Caco-2 (cell line): ENCODE measurements around the gene PTGER2. TPM values are rescaled to one million over a fixed set of nuclear protein-coding genes. Genes with fewer than 3 reads are reported as not detected.

Source experiments
- BruUV-seq: library from RNA; stranded (reverse); fragments of 400-500 nt; replicated peaks from 2 replicates; lab custom pipeline; 2021; lab: Mats Ljungman, UMichigan
- CTCF ChIA-PET: fragments of 300-600 bp; sonication (Branson Sonifier 250); formaldehyde crosslinking; loops from one replicate; lab custom pipeline; 2022; ENCODE audit warnings: antibody characterized with exemption; lab: Charles Lee
- POLR2A ChIA-PET: fragments of 300-600 bp; sonication (Branson Sonifier 250); formaldehyde crosslinking; loops from one replicate; lab custom pipeline; 2022; ENCODE audit warnings: antibody characterized with exemption; lab: Charles Lee
- DNase-seq, 2 experiments: peaks; one replicate each; pipeline versions ENCODE4 v3.0.0 to v3.0.0-alpha.2; 2020 to 2022
- H3K27me3 ChIP-seq: replicated peaks from 2 replicates; pipeline ENCODE4 v1.6.0; 2011; ENCODE audit warnings: low read length; ENCODE audit not compliant: control insufficient read depth, insufficient read depth
- H3K36me3 ChIP-seq: 2 replicates; pipeline ENCODE4 v1.5.1; 2011; ENCODE audit warnings: low read length; ENCODE audit not compliant: control insufficient read depth, insufficient read depth
- H3K4me1 ChIP-seq: fragments of 250-450 bp; sonication (Bioruptor Pico); 2 replicates; pipeline ENCODE4 v1.5.1; 2020; ENCODE audit warnings: mild to moderate bottlenecking
- H3K4me3 ChIP-seq: 2 replicates; pipeline ENCODE4 v1.5.1; 2011; ENCODE audit warnings: low read depth, mild to moderate bottlenecking, control low read depth, low read length
- H3K9me3 ChIP-seq: fragments of 250-450 bp; sonication (Bioruptor Pico); 2 replicates; pipeline ENCODE4 v1.5.1; 2020; ENCODE audit warnings: mild to moderate bottlenecking, moderate library complexity
- H3K27ac Mint-ChIP-seq: one replicate; pipeline ENCODE4 v1.8.0; 2022; ENCODE audit warnings: mixed read lengths; ENCODE audit not compliant: unreplicated experiment
- H3K27me3 Mint-ChIP-seq: one replicate; pipeline ENCODE4 v1.8.0; 2022; ENCODE audit warnings: mixed read lengths; ENCODE audit not compliant: insufficient read depth, unreplicated experiment
- H3K36me3 Mint-ChIP-seq: one replicate; pipeline ENCODE4 v1.8.0; 2022; ENCODE audit warnings: mild to moderate bottlenecking, mixed read lengths; ENCODE audit not compliant: insufficient read depth, unreplicated experiment
- H3K4me1 Mint-ChIP-seq: one replicate; pipeline ENCODE4 v1.8.0; 2022; ENCODE audit warnings: low read depth, mixed read lengths; ENCODE audit not compliant: unreplicated experiment
- H3K4me3 Mint-ChIP-seq: one replicate; pipeline ENCODE4 v1.8.0; 2022; ENCODE audit warnings: mild to moderate bottlenecking, moderate library complexity, mixed read lengths; ENCODE audit not compliant: unreplicated experiment
- H3K9me3 Mint-ChIP-seq: one replicate; pipeline ENCODE4 v1.8.0; 2022; ENCODE audit warnings: mixed read lengths; ENCODE audit not compliant: unreplicated experiment
- intact Hi-C: fragments of 100-400 bp; cut with micrococcal nuclease; formaldehyde crosslinking; loops from one replicate; pipeline ENCODE4 v1.10.0; 2022; ENCODE audit not compliant: unreplicated experiment
- total RNA-seq: library from RNA; stranded (reverse); gene quantifications from 2 replicates; pipeline ENCODE4 v1.2.3, GENCODE V29; 2022
- TF ChIP-seq, protein P1 (sequence below), 2 experiments: fragments of 200-600 bp in 1 of 2; IDR thresholded peaks; 1 replicate in 1 of 2; 2 replicates in 1 of 2; pipeline versions ENCODE4 v1.5.1 to v1.8.0; 2011 to 2022; ENCODE audit warnings: antibody characterized with exemption in 1 of 2, control low read depth in 1 of 2, inconsistent platforms in 1 of 2, low read depth in 1 of 2, low read length in 1 of 2, mild to moderate bottlenecking in 1 of 2, moderate library complexity in 1 of 2; ENCODE audit not compliant: insufficient read depth in 1 of 2, severe bottlenecking in 1 of 2, unreplicated experiment in 1 of 2

The PTGER2 gene
- total RNA-seq, 1 experiment from 2014 or later, result 0.27 TPM

DNA sequence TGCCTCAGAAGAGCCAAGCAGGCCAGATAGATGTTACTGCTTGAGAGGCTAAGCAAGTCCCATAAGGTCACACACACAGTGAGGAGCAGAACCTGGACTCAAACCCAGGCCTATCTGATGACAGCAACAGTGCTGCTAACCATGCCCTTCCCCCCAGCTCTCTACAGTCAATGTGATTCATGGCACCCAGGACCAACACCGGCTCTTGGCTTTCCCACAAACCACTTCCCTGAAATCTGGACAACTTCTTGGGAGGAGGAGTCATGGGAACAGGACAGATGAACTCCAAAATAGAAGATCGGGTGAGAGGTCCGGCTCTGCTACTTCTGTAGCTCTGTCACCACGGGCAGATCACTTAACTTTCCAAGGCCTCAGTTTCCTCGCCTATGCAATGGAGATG, 47.3 kb upstream of the PTGER2 start:
- DNase-seq, result no peak
- Mint-ChIP-seq H3K36me3 (no peaks in the 10 kb centered on the region), H3K9me3 (no peaks in the 10 kb centered on the region), H3K4me1 (peaks cover 4% of the 10 kb centered on the region), H3K4me3 (no peak overlapping the region), H3K27me3 (peaks cover 3% of the 10 kb centered on the region), H3K27ac (no peak overlapping the region)
- Histone ChIP-seq H3K4me1 (no peaks in the 10 kb centered on the region), H3K36me3 (no peaks in the 10 kb centered on the region), H3K9me3 (peaks cover 5% of the 10 kb centered on the region), H3K4me3 (no peak overlapping the region), H3K27me3 (no peaks in the 10 kb centered on the region)
- BruUV-seq, result no TSS peak
- intact Hi-C loops, result no loop called here
- ChIA-PET CTCF (no interaction called here), POLR2A (no interaction called here)
- TF ChIP-seq, protein P1, sequence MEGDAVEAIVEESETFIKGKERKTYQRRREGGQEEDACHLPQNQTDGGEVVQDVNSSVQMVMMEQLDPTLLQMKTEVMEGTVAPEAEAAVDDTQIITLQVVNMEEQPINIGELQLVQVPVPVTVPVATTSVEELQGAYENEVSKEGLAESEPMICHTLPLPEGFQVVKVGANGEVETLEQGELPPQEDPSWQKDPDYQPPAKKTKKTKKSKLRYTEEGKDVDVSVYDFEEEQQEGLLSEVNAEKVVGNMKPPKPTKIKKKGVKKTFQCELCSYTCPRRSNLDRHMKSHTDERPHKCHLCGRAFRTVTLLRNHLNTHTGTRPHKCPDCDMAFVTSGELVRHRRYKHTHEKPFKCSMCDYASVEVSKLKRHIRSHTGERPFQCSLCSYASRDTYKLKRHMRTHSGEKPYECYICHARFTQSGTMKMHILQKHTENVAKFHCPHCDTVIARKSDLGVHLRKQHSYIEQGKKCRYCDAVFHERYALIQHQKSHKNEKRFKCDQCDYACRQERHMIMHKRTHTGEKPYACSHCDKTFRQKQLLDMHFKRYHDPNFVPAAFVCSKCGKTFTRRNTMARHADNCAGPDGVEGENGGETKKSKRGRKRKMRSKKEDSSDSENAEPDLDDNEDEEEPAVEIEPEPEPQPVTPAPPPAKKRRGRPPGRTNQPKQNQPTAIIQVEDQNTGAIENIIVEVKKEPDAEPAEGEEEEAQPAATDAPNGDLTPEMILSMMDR (IDR thresholded peaks at IDR 0.05; ENCODE audit: insufficient read depth in 1 of 2, low read depth in 1 of 2, low read length in 1 of 2, severe bottlenecking in 1 of 2, unreplicated experiment in 1 of 2), result no peak

DNA sequence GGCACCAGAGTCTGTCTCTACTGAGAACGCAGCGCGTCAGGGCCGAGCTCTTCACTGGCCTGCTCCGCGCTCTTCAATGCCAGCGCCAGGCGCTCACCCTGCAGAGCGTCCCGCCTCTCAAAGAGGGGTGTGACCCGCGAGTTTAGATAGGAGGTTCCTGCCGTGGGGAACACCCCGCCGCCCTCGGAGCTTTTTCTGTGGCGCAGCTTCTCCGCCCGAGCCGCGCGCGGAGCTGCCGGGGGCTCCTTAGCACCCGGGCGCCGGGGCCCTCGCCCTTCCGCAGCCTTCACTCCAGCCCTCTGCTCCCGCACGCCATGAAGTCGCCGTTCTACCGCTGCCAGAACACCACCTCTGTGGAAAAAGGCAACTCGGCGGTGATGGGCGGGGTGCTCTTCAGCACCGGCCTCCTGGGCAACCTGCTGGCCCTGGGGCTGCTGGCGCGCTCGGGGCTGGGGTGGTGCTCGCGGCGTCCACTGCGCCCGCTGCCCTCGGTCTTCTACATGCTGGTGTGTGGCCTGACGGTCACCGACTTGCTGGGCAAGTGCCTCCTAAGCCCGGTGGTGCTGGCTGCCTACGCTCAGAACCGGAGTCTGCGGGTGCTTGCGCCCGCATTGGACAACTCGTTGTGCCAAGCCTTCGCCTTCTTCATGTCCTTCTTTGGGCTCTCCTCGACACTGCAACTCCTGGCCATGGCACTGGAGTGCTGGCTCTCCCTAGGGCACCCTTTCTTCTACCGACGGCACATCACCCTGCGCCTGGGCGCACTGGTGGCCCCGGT, 46.4 kb upstream of the PTGER2 start, which contains the start of gene PTGDR:
PTGDR (plus strand) TSS at position 198 of the 778 bp plus-strand sequence; CDS start at position 315, 117 bp downstream.
- Mint-ChIP-seq H3K4me3 (peak within 1 kb of the TSS; percentile 73), H3K36me3 (no peaks in the 10 kb centered on the region), H3K27me3 (peaks cover 3% of the 10 kb centered on the region), H3K4me1 (peaks cover 6% of the 10 kb centered on the region), H3K9me3 (no peaks in the 10 kb centered on the region), H3K27ac (no peak within 1 kb of the TSS)
- Histone ChIP-seq H3K36me3 (no peaks in the 10 kb centered on the region), H3K9me3 (peaks cover 5% of the 10 kb centered on the region), H3K4me3 (peak within 1 kb of the TSS; percentile 17), H3K4me1 (no peaks in the 10 kb centered on the region), H3K27me3 (no peaks in the 10 kb centered on the region)
- POLR2A ChIA-PET, result no interaction called here
- no peak for DNase-seq
- intact Hi-C loops, result no loop called here
- BruUV-seq, result no TSS peak
- CTCF ChIA-PET, result no interaction called here
- TF ChIP-seq, protein P1 (IDR thresholded peaks at IDR 0.05; ENCODE audit: insufficient read depth in 1 of 2, low read depth in 1 of 2, low read length in 1 of 2, severe bottlenecking in 1 of 2, unreplicated experiment in 1 of 2), result no peak

DNA sequence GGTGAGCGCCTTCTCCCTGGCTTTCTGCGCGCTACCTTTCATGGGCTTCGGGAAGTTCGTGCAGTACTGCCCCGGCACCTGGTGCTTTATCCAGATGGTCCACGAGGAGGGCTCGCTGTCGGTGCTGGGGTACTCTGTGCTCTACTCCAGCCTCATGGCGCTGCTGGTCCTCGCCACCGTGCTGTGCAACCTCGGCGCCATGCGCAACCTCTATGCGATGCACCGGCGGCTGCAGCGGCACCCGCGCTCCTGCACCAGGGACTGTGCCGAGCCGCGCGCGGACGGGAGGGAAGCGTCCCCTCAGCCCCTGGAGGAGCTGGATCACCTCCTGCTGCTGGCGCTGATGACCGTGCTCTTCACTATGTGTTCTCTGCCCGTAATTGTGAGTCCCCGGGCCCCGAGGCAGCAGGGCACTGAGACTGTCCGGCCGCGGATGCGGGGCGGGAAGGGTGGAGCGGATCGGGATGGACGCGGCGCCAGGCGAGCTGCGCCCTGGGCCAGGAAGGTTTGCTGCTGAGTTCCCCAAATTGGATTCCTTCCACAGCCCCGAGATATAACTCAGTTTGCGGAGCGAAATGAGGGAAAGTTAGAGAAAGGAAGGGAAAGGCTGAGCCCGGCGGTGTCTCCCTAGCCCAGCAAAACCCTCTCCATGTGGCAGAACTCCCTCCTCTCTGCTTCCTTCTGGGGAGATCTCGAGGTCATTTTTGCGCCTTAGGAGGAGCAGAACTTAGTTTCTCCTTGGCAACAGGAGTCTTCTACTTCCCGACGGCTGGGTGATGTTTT, 45.6 kb upstream of the PTGER2 start:
- H3K27ac Mint-ChIP-seq, result no peak overlapping the region
- no peaks in the 10 kb centered on the region for H3K36me3 Mint-ChIP-seq
- CTCF ChIA-PET, result no interaction called here
- POLR2A ChIA-PET, result no interaction called here
- no peaks in the 10 kb centered on the region for H3K4me1 ChIP-seq
- no peaks in the 10 kb centered on the region for H3K9me3 Mint-ChIP-seq
- H3K4me3 Mint-ChIP-seq, result peak overlapping the region; percentile 73
- no TSS peak for BruUV-seq
- intact Hi-C loops, result no loop called here
- H3K4me3 ChIP-seq, result peak overlapping the region; percentile 17; the same call in 1 of the 2 replicates
- H3K27me3 ChIP-seq, result no peaks in the 10 kb centered on the region
- TF ChIP-seq, protein P1 (IDR thresholded peaks at IDR 0.05; ENCODE audit: insufficient read depth in 1 of 2, low read depth in 1 of 2, low read length in 1 of 2, severe bottlenecking in 1 of 2, unreplicated experiment in 1 of 2), result no peak
- DNase-seq, result peak in 1 of 2 experiments; percentile 1
- peaks cover 6% of the 10 kb centered on the region for H3K4me1 Mint-ChIP-seq
- peaks cover 3% of the 10 kb centered on the region for H3K27me3 Mint-ChIP-seq
- H3K36me3 ChIP-seq, result no peaks in the 10 kb centered on the region
- H3K9me3 ChIP-seq, result peaks cover 5% of the 10 kb centered on the region
